HFFc6 (cell line): ENCODE results near the gene CNGB1. TPM values are rescaled to one million over a fixed set of nuclear protein-coding genes. Genes with fewer than 3 reads are reported as not detected.
"Not testable (repeated sequence)": the region's sequence is repeated elsewhere in the genome, so short reads cannot be mapped to it uniquely, and the experiment has no call there.

Experiments
- DNase-seq: peaks from one replicate; pipeline ENCODE4 v3.0.0-alpha.2; 2018
- H3K27ac Mint-ChIP-seq: 2 replicates; pipeline ENCODE4 v1.8.0; 2020; ENCODE audit warnings: mild to moderate bottlenecking, mixed read lengths
- H3K27me3 Mint-ChIP-seq: 2 replicates; pipeline ENCODE4 v1.8.0; 2021; ENCODE audit warnings: mild to moderate bottlenecking, moderate library complexity, mixed read lengths; ENCODE audit not compliant: insufficient read depth
- H3K36me3 Mint-ChIP-seq: 2 replicates; pipeline ENCODE4 v1.8.0; 2021; ENCODE audit warnings: low read depth, mixed read lengths
- H3K4me1 Mint-ChIP-seq: 2 replicates; pipeline ENCODE4 v1.8.0; 2020; ENCODE audit warnings: low read depth, mixed read lengths
- H3K4me3 Mint-ChIP-seq: 2 replicates; pipeline ENCODE4 v1.8.0; 2020; ENCODE audit warnings: mild to moderate bottlenecking, moderate library complexity, mixed read lengths
- H3K9me3 Mint-ChIP-seq: 2 replicates; pipeline ENCODE4 v1.8.0; 2020; ENCODE audit warnings: mild to moderate bottlenecking, mixed read lengths
- total RNA-seq, 6 experiments: library from RNA; stranded (reverse); fragmentation: NEBNext Ultra II Directional; extraction: Animal tissue kit (Norgen Biotek cat#: 25700); gene quantifications; 2 replicates in 1 of 6; 3 replicates in 5 of 6; pipeline ENCODE4 v1.2.3, GENCODE V29; 2021
- TF ChIP-seq, protein P1 (sequence below): fragments of 200-600 bp; sonication (generic); IDR thresholded peaks from 2 replicates; pipeline ENCODE4 v1.5.0; 2021; ENCODE audit warnings: antibody characterized with exemption, mild to moderate bottlenecking

The CNGB1 gene
- total RNA-seq, 6 experiments from 2014 or later, result 0.02 TPM; not detected in 5

DNA sequence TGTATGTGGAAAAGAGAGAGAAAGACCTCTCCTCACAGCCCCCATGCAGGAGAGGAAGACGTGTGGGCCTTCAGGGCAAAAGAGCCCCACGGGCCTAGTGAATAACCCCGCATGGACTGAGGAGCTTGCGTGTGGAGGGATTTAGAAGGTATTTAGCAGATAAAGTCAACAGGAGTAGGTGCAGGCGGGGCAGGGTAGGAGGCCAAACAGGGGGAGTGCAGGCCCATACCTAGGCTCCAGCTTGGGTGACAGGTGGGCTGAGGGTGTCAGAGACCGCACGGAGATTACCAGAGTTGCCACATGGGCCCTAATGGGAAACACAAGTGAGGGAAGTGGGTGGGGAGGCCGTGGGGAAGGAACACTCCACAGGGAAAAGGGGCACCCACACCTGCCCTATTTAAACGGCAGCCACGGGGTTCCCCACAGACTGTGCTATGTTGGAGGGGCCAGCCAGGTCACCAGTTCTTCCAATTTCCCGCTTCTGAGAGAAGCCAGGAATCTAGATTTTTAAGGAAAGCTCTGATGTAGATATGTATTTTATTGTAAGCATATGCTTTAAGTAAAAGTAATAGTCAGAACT lies 8.2 kb upstream of the CNGB1 start:
- no peaks in the 10 kb centered on the region for H3K36me3 Mint-ChIP-seq
- DNase-seq, result no peak
- no peaks in the 10 kb centered on the region for H3K9me3 Mint-ChIP-seq
- no peak overlapping the region for H3K4me3 Mint-ChIP-seq
- no peak overlapping the region for H3K27ac Mint-ChIP-seq
- no peaks in the 10 kb centered on the region for H3K4me1 Mint-ChIP-seq
- TF ChIP-seq, protein P1, sequence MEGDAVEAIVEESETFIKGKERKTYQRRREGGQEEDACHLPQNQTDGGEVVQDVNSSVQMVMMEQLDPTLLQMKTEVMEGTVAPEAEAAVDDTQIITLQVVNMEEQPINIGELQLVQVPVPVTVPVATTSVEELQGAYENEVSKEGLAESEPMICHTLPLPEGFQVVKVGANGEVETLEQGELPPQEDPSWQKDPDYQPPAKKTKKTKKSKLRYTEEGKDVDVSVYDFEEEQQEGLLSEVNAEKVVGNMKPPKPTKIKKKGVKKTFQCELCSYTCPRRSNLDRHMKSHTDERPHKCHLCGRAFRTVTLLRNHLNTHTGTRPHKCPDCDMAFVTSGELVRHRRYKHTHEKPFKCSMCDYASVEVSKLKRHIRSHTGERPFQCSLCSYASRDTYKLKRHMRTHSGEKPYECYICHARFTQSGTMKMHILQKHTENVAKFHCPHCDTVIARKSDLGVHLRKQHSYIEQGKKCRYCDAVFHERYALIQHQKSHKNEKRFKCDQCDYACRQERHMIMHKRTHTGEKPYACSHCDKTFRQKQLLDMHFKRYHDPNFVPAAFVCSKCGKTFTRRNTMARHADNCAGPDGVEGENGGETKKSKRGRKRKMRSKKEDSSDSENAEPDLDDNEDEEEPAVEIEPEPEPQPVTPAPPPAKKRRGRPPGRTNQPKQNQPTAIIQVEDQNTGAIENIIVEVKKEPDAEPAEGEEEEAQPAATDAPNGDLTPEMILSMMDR, result no peak
- H3K27me3 Mint-ChIP-seq, result peaks cover 32% of the 10 kb centered on the region

DNA sequence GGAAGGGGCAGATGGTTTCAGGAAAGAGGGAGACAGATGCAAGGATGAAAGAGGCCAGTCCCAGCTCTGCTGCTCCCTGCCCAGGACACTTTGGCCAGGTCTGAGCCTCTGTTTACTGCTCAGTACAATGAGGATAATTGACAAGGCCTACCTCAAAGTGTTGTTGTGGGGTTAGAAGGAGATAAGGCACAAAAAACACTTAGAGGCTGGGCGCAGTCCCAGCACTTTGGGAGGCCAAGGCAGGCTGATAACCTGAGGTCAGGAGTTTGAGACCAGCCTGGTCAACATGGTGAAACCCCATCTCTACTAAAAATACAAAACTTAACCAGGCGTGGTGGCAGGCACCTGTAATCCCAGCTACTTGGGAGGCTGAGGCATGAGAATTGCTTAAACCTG lies 7.1 kb upstream of the CNGB1 start:
- H3K4me3 Mint-ChIP-seq, H3K36me3 Mint-ChIP-seq, H3K4me1 Mint-ChIP-seq, H3K9me3 Mint-ChIP-seq, DNase-seq, H3K27ac Mint-ChIP-seq: not testable (repeated sequence)
- peaks cover 36% of the 10 kb centered on the region for H3K27me3 Mint-ChIP-seq

DNA sequence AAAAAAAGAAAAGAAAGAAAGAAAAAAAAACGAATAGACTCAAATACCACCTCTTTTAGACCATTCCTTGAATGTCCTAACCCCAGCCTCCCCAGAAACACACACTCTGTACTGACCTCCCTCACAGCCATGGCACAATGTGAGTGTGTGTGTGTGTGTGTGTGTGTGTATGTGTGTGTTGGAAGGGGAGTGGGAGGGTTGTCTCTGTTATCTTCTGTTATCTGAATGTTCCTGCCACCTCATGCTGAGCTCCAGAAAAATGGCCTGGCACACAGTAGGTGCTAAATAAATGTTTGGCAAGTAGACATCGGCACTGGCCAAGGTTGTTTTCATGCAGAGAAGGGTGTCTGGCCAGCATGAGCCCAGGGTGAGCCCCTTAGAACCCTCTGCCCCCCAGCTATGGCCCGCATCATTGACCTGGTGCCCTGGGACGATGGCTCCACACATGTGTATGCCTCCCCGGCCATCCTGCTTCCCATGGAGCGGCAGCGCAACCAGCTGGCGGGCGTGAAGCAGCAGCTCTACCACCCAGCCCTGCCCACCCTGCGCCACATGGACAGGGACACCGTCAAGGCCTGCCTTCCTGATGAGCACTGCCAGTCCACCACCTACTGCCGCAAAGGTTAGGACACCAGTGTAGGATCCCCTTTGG lies 6.6 kb upstream of the CNGB1 start:
- H3K9me3 Mint-ChIP-seq, result no peaks in the 10 kb centered on the region
- H3K27me3 Mint-ChIP-seq, result peaks cover 39% of the 10 kb centered on the region
- H3K27ac Mint-ChIP-seq, result no peak overlapping the region
- no peak overlapping the region for H3K4me3 Mint-ChIP-seq
- DNase-seq, result no peak
- no peaks in the 10 kb centered on the region for H3K4me1 Mint-ChIP-seq
- no peaks in the 10 kb centered on the region for H3K36me3 Mint-ChIP-seq
- TF ChIP-seq, protein P1, result no peak

DNA sequence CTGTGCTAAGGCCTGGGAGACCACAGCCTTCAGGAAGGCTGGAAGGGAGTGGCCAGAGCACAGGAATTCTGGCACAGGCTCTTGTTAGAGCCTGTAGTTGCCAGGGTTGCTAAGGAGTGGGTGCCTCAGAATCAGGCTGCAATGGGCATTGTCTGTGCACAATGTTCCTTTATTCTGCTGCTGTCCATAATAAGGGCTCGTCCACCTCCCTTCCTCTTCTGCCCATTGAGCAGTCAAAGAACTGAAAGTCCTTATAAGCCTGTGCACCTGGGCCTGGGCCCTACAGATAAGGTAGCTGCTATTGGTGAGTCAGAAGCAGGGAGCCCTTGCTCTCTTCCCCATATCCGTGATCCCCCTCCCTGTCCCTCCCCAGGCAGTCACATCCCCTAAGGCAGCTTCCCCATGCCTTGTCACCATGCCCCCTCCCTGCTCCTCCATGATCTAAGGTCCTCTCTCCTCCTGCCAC lies 5.4 kb upstream of the CNGB1 start:
- Mint-ChIP-seq H3K27ac (no peak overlapping the region), H3K4me1 (no peaks in the 10 kb centered on the region), H3K36me3 (no peaks in the 10 kb centered on the region), H3K4me3 (no peak overlapping the region), H3K27me3 (peaks cover 46% of the 10 kb centered on the region), H3K9me3 (no peaks in the 10 kb centered on the region)
- TF ChIP-seq, protein P1, result no peak
- DNase-seq, result no peak

DNA sequence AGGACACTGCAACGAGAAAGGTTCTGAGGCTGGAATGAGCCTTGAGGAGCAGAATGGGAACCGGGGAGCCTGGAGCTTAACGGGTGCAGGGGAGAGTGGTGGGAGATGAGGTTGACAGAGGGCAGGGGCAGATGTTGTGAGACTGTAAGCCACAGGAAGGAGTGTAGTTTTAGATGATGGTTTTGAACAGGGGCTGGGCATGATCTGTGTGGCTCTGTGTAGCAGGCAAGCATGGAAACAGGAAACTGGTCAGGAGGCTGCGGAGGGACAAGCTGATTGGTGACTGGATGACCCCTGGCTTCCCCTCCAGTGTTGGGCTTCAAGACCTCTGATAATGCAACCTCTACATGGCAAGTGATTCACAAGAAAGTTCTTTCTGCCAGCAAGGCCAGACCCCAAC lies 1.4 kb upstream of the CNGB1 start:
- Mint-ChIP-seq H3K27me3 (peaks cover 45% of the 10 kb centered on the region), H3K36me3 (no peaks in the 10 kb centered on the region), H3K4me3 (no peak overlapping the region), H3K27ac (no peak overlapping the region), H3K4me1 (no peaks in the 10 kb centered on the region), H3K9me3 (no peaks in the 10 kb centered on the region)
- TF ChIP-seq, protein P1, result no peak
- DNase-seq, result no peak

DNA sequence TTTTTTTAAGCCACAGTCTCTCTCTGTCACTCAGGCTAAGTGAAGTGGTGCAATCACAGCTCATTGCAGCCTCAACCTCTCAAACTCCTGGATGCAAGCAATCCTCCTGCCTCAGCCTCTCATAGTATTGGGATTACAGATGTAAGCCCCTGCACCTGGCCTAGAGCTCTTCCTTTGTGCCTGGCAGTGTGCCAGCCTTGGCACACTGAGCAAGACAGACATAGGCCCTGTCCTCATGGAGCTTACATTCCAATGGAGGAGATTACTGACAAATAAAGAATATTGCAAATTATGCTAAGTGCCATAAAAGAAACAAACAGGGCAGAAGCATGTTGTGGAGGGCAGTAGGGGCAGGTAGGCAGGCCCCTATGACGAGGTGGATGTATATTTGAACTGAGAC lies 920 bp upstream of the CNGB1 start:
- TF ChIP-seq, protein P1, result no peak
- Mint-ChIP-seq H3K9me3 (no peaks in the 10 kb centered on the region), H3K36me3 (no peaks in the 10 kb centered on the region), H3K4me3 (no peak overlapping the region), H3K27ac (no peak overlapping the region), H3K27me3 (peaks cover 45% of the 10 kb centered on the region), H3K4me1 (no peaks in the 10 kb centered on the region)
- DNase-seq, result no peak
